SKM-1 (cell line): ENCODE results near the gene GSK3B.

Experiments
- DNase-seq: peaks from one replicate; lab custom pipeline; 2025; ENCODE audit not compliant: unreplicated experiment; lab: John Stamatoyannopoulos, UW

Gene GSK3B

GRCh38 chr3:120093911-120094775, at the start of gene GSK3B:
Gene GSK3B, minus strand, starts transcription at chr3:120094447. Its CDS starts 1,013 bp downstream, at chr3:120093434.
- peak; percentile 100 for DNase-seq

- DNase-seq, result no peak
Measured at GRCh38 chr3:120143676-120144075, 49.4 kb upstream of the GSK3B start.

GRCh38 chr3:120142236-120142635, 48.0 kb upstream of the GSK3B start:
- no peak for DNase-seq

DNA sequence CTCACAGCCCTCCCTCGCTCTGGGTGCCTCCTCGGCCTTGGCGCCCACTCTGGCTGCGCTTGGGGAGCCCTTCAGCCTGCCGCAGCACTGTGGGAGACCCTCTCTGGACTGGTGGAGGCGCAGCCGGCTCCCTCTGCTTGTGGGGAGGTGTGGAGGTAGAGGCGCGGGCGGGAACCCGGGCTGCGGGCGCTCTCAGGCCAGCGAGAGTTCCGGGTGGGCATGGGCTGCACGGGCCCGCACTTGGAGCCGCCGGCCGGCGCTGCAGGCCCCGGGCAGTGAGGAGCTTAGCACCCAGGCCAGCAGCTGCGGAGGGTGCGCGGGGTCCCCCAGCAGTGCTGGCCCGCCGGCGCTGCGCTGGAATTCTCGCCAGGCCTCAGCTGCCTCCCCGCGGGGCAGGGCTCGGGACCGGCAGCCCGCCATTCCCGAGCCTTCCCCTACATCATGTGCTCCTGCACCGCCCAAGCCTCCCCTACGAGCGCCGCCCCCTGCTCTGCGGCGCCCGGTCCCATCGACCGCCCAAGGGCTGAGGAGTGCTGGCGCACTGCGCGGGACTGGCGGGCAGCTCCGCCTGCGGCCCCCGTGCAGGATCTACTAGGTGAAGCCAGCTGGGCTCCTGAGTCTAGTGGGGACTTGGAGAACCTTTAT, 46.0 kb upstream of the GSK3B start:
- DNase-seq, result no peak

DNA sequence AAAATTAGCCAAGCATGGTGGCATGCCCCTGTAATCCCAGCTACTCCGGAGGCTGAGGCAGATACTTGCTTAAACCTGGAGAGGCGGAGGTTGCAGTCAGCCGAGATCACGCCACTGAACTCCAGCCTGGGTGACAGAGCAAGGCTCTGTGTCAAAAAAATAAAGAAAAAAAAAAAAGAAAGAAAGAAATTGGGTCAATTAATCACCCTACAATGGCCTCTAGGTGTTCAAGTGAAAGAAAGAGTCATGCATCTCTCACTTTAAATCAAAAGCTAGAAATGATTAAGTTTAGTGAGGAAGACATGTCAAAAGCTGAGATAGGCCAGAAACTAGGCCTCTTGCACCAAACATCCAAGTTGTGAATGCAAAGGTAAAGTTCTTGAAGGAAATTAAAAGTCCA, 44.9 kb upstream of the GSK3B start:
- DNase-seq, result no peak

- DNase-seq, result no peak
Measured at GRCh38 chr3:120137548-120137947, 43.3 kb upstream of the GSK3B start.

GRCh38 chr3:120130656-120131055, 36.4 kb upstream of the GSK3B start:
- no peak for DNase-seq

- DNase-seq, result no peak
Measured at GRCh38 chr3:120129718-120130513, 35.7 kb upstream of the GSK3B start.

DNA sequence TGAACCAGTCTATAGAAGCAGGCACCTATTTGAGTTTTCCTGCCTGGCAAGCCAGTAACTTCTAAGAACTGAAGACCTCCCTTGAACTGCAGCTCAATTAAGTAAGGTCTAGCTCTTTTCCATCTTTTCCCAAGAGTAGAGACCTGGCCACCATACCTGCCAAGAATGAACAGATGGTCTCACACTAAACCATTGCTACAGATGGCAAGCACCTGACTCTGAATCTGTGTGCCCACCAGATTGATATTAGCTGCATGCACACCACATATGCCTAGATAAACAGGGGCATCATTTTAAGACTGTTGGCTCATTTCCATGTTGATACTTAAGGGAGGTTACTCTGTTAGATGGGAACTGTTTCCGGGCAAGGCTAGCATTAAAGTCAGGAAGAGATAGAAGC, 34.8 kb upstream of the GSK3B start:
- no peak for DNase-seq

DNA sequence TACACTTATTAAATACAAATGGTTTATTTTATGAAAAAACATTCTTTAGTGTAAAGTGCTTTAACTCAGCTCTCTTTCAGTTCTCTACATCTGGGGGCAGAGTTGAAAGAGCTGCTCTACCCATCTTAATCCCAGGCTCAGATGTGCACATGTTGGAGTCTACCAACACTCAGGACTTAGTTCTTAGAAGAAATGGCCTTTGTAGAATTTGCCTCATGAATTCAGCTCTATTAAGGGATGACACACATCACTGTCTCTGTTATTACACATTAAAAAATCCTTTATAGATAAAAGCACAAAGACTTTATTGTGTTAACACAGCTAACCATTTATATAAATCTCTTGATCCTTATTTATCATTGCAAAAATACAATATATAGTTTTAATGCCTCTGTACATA, 31.7 kb upstream of the GSK3B start:
- DNase-seq, result no peak

GRCh38 chr3:120119846-120120510, 25.7 kb upstream of the GSK3B start:
- DNase-seq, result no peak

- no peak for DNase-seq
Measured at GRCh38 chr3:120114981-120115380, 20.7 kb upstream of the GSK3B start.

DNA sequence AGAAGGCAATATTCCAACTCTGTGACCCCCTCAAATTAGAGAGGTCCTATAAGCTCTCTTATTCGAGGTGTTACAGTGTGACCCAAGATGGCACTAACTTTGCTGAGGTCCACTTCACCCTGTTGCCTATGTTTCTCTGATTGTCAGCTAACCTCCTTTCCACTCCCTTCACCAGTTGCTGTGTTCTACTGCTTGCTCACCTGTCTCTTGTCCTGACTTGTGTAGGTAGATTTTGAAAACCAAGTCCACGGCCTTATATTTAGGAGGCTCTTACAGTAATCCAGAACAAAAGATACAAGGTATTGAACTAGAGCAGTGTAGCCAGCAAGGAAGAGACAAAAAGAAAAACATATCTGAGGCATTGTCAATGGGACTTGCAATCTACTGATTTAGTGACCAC, 20.1 kb upstream of the GSK3B start:
- DNase-seq, result no peak

GRCh38 chr3:120113128-120114116, 19.2 kb upstream of the GSK3B start:
- DNase-seq, result no peak

GRCh38 chr3:120111898-120112297, 17.7 kb upstream of the GSK3B start:
- DNase-seq, result no peak

- DNase-seq, result no peak
Measured at GRCh38 chr3:120103276-120103675, 9.0 kb upstream of the GSK3B start.

- DNase-seq, result no peak
Measured at GRCh38 chr3:120102674-120103073, 8.4 kb upstream of the GSK3B start.

DNA sequence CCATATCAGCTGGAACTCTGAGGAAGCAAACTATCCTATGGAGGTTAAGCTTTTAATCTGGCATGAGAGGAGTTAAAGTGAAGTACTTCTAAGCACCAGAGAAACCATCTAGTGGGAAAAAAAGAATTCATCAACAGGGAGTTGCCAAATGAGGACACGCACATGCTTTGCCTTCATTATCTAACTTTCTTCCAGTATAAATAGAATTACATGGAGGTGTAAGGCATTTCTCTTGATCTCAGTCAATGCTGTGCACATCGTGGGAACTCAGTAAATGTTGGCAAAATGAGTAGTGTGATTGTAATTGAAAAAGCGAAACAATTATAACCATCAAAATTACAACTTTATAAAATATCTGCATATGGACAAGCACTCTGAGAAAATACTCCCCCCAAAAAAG, 8.0 kb upstream of the GSK3B start:
- no peak for DNase-seq

DNA sequence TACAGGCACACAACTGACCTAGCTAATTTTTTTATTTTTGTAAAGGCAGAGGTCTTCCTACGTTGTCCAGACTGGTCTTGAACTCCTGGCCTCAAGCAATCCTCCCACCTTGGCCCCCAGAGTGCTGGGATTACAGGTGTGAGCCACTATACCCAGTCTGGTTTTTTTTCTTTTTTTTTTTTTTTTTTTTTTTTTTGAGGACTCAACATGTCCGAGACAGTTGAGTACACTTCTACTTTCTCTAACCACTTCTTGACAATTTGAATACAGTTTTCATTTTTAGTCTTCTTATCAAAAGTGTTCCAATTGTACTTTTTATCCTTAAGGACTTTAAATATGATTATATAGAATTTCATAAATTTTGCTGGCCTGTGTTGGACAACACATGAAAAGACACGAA, 7.4 kb upstream of the GSK3B start:
- no peak for DNase-seq

- DNase-seq, result no peak
Measured at GRCh38 chr3:120100711-120101110, 6.5 kb upstream of the GSK3B start.
